CD4-positive, alpha-beta T cell (primary cell): ENCODE results near the gene FBXO38. TPM values are rescaled to one million over a fixed set of nuclear protein-coding genes. Genes with fewer than 3 reads are reported as not detected.
A peak's percentile ranks its signal among the peaks of the same experiment; 100 is the strongest.

Source experiments
- ATAC-seq: fragments of 200-7000 bp; cut with Tn5 transposase; one replicate; pipeline ENCODE4 v1.10.0; 2022; ENCODE audit warnings: mild to moderate bottlenecking; ENCODE audit not compliant: poor library complexity
- CTCF ChIA-PET: fragments of 350-600 bp; sonication (Branson Sonifier 250); formaldehyde crosslinking; loops from one replicate; lab custom pipeline; 2021; ENCODE audit warnings: antibody characterized with exemption, inconsistent platforms; lab: Charles Lee
- POLR2A ChIA-PET: fragments of 350-600 bp; sonication (Branson Sonifier 250); formaldehyde crosslinking; loops from one replicate; lab custom pipeline; 2021; ENCODE audit warnings: antibody characterized with exemption, inconsistent platforms; lab: Charles Lee
- DNase-seq, 14 experiments: peaks; one replicate each; pipeline ENCODE4 v3.0.0-alpha.2; 2013 to 2020; ENCODE audit warnings: mixed read lengths in 2 of 14
- H3K27ac ChIP-seq, 2 donors: one replicate each; pipeline versions ENCODE4 v1.5.1 to v1.7.0; 2013; ENCODE audit warnings: low read length in 2 of 2, low read depth in 1 of 2, mild to moderate bottlenecking in 1 of 2
- H3K27me3 ChIP-seq, 2 experiments: 1 replicate in 1 of 2; 2 replicates in 1 of 2; pipeline versions ENCODE4 v1.6.1 to v1.7.0; 2013; ENCODE audit warnings: low read length in 2 of 2, control low read depth in 1 of 2, mild to moderate bottlenecking in 1 of 2, moderate library complexity in 1 of 2; ENCODE audit not compliant: insufficient read depth in 2 of 2, control insufficient read depth in 1 of 2
- H3K36me3 ChIP-seq: one replicate; pipeline ENCODE4 v1.6.1; 2013; ENCODE audit warnings: low read length, control low read depth; ENCODE audit not compliant: insufficient read depth
- H3K4me1 ChIP-seq: one replicate; pipeline ENCODE4 v1.6.1; 2013; ENCODE audit warnings: low read length, control low read depth; ENCODE audit not compliant: insufficient read depth
- H3K4me3 ChIP-seq: one replicate; pipeline ENCODE4 v1.5.1; 2013; ENCODE audit warnings: mild to moderate bottlenecking, low read length, moderate library complexity
- H3K9me3 ChIP-seq, 2 experiments: 1 replicate in 1 of 2; 2 replicates in 1 of 2; pipeline versions ENCODE4 v1.6.1 to v1.7.0; 2013; ENCODE audit warnings: low read length in 2 of 2, mild to moderate bottlenecking in 2 of 2, control low read depth in 1 of 2, moderate library complexity in 1 of 2; ENCODE audit not compliant: control insufficient read depth in 1 of 2, insufficient read depth in 1 of 2
- H3K27ac Mint-ChIP-seq: one replicate; pipeline ENCODE4 v1.8.0; 2020; ENCODE audit warnings: mixed read lengths
- H3K27me3 Mint-ChIP-seq: one replicate; pipeline ENCODE4 v1.8.0; 2021; ENCODE audit warnings: mixed read lengths
- H3K36me3 Mint-ChIP-seq: one replicate; pipeline ENCODE4 v1.8.0; 2021; ENCODE audit warnings: low read depth, mixed read lengths
- H3K4me1 Mint-ChIP-seq: one replicate; pipeline ENCODE4 v1.8.0; 2021; ENCODE audit warnings: low read depth, mixed read lengths
- H3K4me3 Mint-ChIP-seq: one replicate; pipeline ENCODE4 v1.8.0; 2020; ENCODE audit warnings: mild to moderate bottlenecking, mixed read lengths
- H3K9me3 Mint-ChIP-seq: one replicate; pipeline ENCODE4 v1.8.0; 2020; ENCODE audit warnings: mixed read lengths
- CTCF ChIP-seq: fragments of 200-600 bp; IDR thresholded peaks from one replicate; pipeline ENCODE4 v1.8.0; 2022; ENCODE audit warnings: antibody characterized with exemption, mild to moderate bottlenecking
- intact Hi-C, 2 experiments: fragments of 100-400 bp; cut with DNase I in 1 of 2; cut with micrococcal nuclease in 1 of 2; formaldehyde crosslinking; loops; one replicate each; pipeline versions ENCODE4 v1.15.1 to v1.9.0; 2023 to 2025; cut with DNase I, micrococcal nuclease
- total RNA-seq, 174 experiments: library from RNA in 2 of 174; stranded (reverse) in 2 of 174; gene quantifications; one replicate each; pipeline ENCODE4 v1.2.3 and lab custom pipeline; 2021 to 2026

Gene FBXO38
- total RNA-seq, 2 experiments from 2014 or later: 45.7 to 47.3 TPM

GRCh38 chr5:148372893-148373292, 10.9 kb upstream of the FBXO38 start:
- DNase-seq: no peak
- CTCF ChIA-PET: no interaction called here
- intact Hi-C loops: no loop called here

GRCh38 chr5:148374690-148375360, 8.9 kb upstream of the FBXO38 start:
- Histone ChIP-seq H3K4me3 (no peak overlapping the region), H3K27ac (no peak overlapping the region), H3K4me1 (no peaks in the 10 kb centered on the region), H3K9me3 (no peaks in the 10 kb centered on the region), H3K27me3 (no peaks in the 10 kb centered on the region), H3K36me3 (no peaks in the 10 kb centered on the region)
- Mint-ChIP-seq H3K4me1 (peaks cover 7% of the 10 kb centered on the region), H3K36me3 (peaks cover 9% of the 10 kb centered on the region), H3K4me3 (no peak overlapping the region), H3K27ac (no peak overlapping the region), H3K27me3 (no peaks in the 10 kb centered on the region), H3K9me3 (peaks cover 3% of the 10 kb centered on the region)
- DNase-seq (peak in 6 of 14 experiments; percentile 1 to 52 (median 28)), ATAC-seq (peak; percentile 62)
- CTCF ChIA-PET: interaction anchor here (1.0 to 1.2 kb wide), 2 partner anchors 84 to 195 kb away, joined by 3 to 5 read pairs; no protein-coding TSS in a partner anchor
- POLR2A ChIA-PET: no interaction called here
- intact Hi-C loops: loop anchor here (1.0 to 2.0 kb wide), 3 partner anchors 85 to 196 kb away; no protein-coding TSS in a partner anchor
- TF ChIP-seq CTCF: peak; percentile 52

More at GRCh38 chr5:148372893-148373292, 10.9 kb upstream of the FBXO38 start:
- Mint-ChIP-seq H3K4me1 (no peaks in the 10 kb centered on the region), H3K36me3 (peaks cover 13% of the 10 kb centered on the region), H3K27ac (no peak overlapping the region), H3K9me3 (peaks cover 7% of the 10 kb centered on the region), H3K27me3 (peaks cover 4% of the 10 kb centered on the region), H3K4me3 (no peak overlapping the region)
- H3K36me3 ChIP-seq: no peaks in the 10 kb centered on the region
- peaks cover 0 to 12% of the 10 kb centered on the region in 2 experiments for H3K9me3 ChIP-seq
- ATAC-seq: no peak
- H3K4me1 ChIP-seq: no peaks in the 10 kb centered on the region
- H3K27me3 ChIP-seq: no peaks in the 10 kb centered on the region
- H3K4me3 ChIP-seq: no peak overlapping the region
- TF ChIP-seq CTCF: no peak
- no peak overlapping the region for H3K27ac ChIP-seq
- POLR2A ChIA-PET: no interaction called here

GRCh38 chr5:148376198-148376597, 7.6 kb upstream of the FBXO38 start:
- Mint-ChIP-seq H3K4me3 (no peak overlapping the region), H3K27ac (no peak overlapping the region), H3K27me3 (no peaks in the 10 kb centered on the region), H3K36me3 (peaks cover 9% of the 10 kb centered on the region), H3K4me1 (peaks cover 12% of the 10 kb centered on the region), H3K9me3 (peaks cover 3% of the 10 kb centered on the region)
- Histone ChIP-seq H3K27ac (no peak overlapping the region), H3K4me1 (no peaks in the 10 kb centered on the region), H3K27me3 (no peaks in the 10 kb centered on the region), H3K9me3 (no peaks in the 10 kb centered on the region), H3K36me3 (no peaks in the 10 kb centered on the region), H3K4me3 (no peak overlapping the region)
- TF ChIP-seq CTCF: no peak
- DNase-seq (no peak), ATAC-seq (no peak)
- POLR2A ChIA-PET: no interaction called here
- intact Hi-C loops: no loop called here
- CTCF ChIA-PET: no interaction called here
